HepG2 (cell line): ENCODE data around the gene PIK3CD. TPM values are rescaled to one million over a fixed set of nuclear protein-coding genes. Genes with fewer than 3 reads are reported as not detected.

Experiments
- ATAC-seq: fragments of 200-7000 bp; cut with Tn5 transposase; 3 replicates; pipeline ENCODE4 v1.9.1; 2020; ENCODE audit warnings: mild to moderate bottlenecking, moderate library complexity
- BruUV-seq: library from RNA; stranded (reverse); fragments of 400-500 nt; replicated peaks from 2 replicates; lab custom pipeline; 2021; lab: Mats Ljungman, UMichigan
- CTCF ChIA-PET: fragments of 300-600 bp; formaldehyde crosslinking; extraction: SDS; loops from one replicate; lab custom pipeline; 2021; ENCODE audit warnings: low total read pairs, inconsistent platforms, low intra/inter-chr PET ratio; lab: Yijun Ruan, JAX
- POLR2A ChIA-PET: fragments of 350-600 bp; sonication (Branson Sonifier 250); formaldehyde crosslinking; loops from one replicate; lab custom pipeline; 2020; ENCODE audit warnings: antibody characterized with exemption, inconsistent platforms; lab: Yijun Ruan, JAX
- DNase-seq: peaks from one replicate; pipeline ENCODE4 v3.0.0-alpha.2; 2015; ENCODE audit warnings: low spot score
- FAIRE-seq: peaks from 3 replicates; lab custom pipeline; 2011; peaks lifted over from hg19 to GRCh38; lab: Jason Lieb, UNC
- H2AFZ ChIP-seq: one replicate; pipeline ENCODE4 v1.6.1; 2011; ENCODE audit warnings: low read length, inconsistent platforms
- H3K27ac ChIP-seq: fragments of 300-600 bp; 3 replicates; pipeline ENCODE4 v1.8.0; 2011; ENCODE audit warnings: mixed run types, mild to moderate bottlenecking, mixed read lengths, low read length, inconsistent platforms; ENCODE audit not compliant: insufficient read depth; ENCODE audit errors: extremely low read length
- H3K27me3 ChIP-seq, 2 experiments: fragments of 200-600 bp in 1 of 2; 2 replicates in 1 of 2; 3 replicates in 1 of 2; pipeline versions ENCODE4 v1.6.0 to v1.8.0; 2011; ENCODE audit warnings: low read length in 2 of 2, mild to moderate bottlenecking in 2 of 2, moderate library complexity in 2 of 2, inconsistent platforms in 1 of 2; ENCODE audit not compliant: insufficient read depth in 2 of 2, control insufficient read depth in 1 of 2
- H3K36me3 ChIP-seq, 2 experiments: fragments of 200-600 bp in 1 of 2; replicated peaks in 1 of 2; 2 replicates in 1 of 2; 3 replicates in 1 of 2; pipeline versions ENCODE4 v1.5.1 to v1.8.0; 2011; ENCODE audit warnings: low read length in 2 of 2, inconsistent platforms in 1 of 2; ENCODE audit not compliant: insufficient read depth in 2 of 2, control insufficient read depth in 1 of 2
- H3K4me1 ChIP-seq: 2 replicates; pipeline ENCODE4 v1.5.1; 2012; ENCODE audit warnings: low read length, inconsistent platforms; ENCODE audit not compliant: insufficient read depth
- H3K4me2 ChIP-seq: 2 replicates; pipeline ENCODE4 v1.6.0; 2011; ENCODE audit warnings: low read depth, low read length, inconsistent platforms
- H3K4me3 ChIP-seq, 3 experiments: fragments of 200-600 bp in 1 of 3; sonication (generic), shearing (Covaris generic) in 1 of 3; replicated peaks in 1 of 3; 2 replicates each; pipeline ENCODE4 v1.5.1; 2011 to 2016; ENCODE audit warnings: low read length in 3 of 3, inconsistent platforms in 2 of 3, low read depth in 2 of 3, mild to moderate bottlenecking in 2 of 3, control low read depth in 1 of 3, mixed read lengths in 1 of 3; ENCODE audit not compliant: insufficient read depth in 1 of 3
- H3K79me2 ChIP-seq: one replicate; pipeline ENCODE4 v1.6.1; 2011; ENCODE audit warnings: low read length, inconsistent platforms; ENCODE audit not compliant: insufficient read depth
- H3K9ac ChIP-seq: 2 replicates; pipeline ENCODE4 v1.6.0; 2011; ENCODE audit warnings: mild to moderate bottlenecking, low read depth, low read length, inconsistent platforms; ENCODE audit not compliant: insufficient read depth
- H3K9me3 ChIP-seq: 2 replicates; pipeline ENCODE4 v1.5.1; 2012; ENCODE audit warnings: mild to moderate bottlenecking, low read length
- H4K20me1 ChIP-seq: 2 replicates; pipeline ENCODE4 v1.6.0; 2011; ENCODE audit warnings: inconsistent platforms, mild to moderate bottlenecking, low read length, moderate library complexity; ENCODE audit not compliant: insufficient read depth
- ARID5B ChIP-seq: IDR thresholded peaks from 2 replicates; pipeline ENCODE4 v1.4.0; 2020; ENCODE audit warnings: mild to moderate bottlenecking, missing genetic modification reagents
- CC2D1A ChIP-seq: sonication (generic); formaldehyde crosslinking; IDR thresholded peaks from 2 replicates; pipeline ENCODE4 v1.8.1; 2023; ENCODE audit warnings: mild to moderate bottlenecking, missing genetic modification reagents
- CREB1 ChIP-seq, 2 experiments: fragments of 450-650 bp in 1 of 2; IDR thresholded peaks; 2 replicates each; pipeline ENCODE4 v1.6.1; 2016 to 2017; ENCODE audit warnings: control low read depth in 1 of 2, mild to moderate bottlenecking in 1 of 2, missing compliant biosample characterization in 1 of 2, missing genetic modification characterization in 1 of 2
- DMAP1 ChIP-seq: IDR thresholded peaks from 2 replicates; pipeline ENCODE4 v1.6.1; 2016
- GATA4 ChIP-seq: sonication (generic); IDR thresholded peaks from 2 replicates; pipeline ENCODE4 v1.6.1; 2016; ENCODE audit warnings: antibody characterized with exemption, low read depth, borderline replicate concordance
- GPN1 ChIP-seq: sonication (generic); formaldehyde crosslinking; IDR thresholded peaks from 2 replicates; pipeline ENCODE4 v1.5.1; 2020; ENCODE audit warnings: missing genetic modification reagents, borderline replicate concordance
- GTF3A ChIP-seq: sonication (generic); formaldehyde crosslinking; conservative IDR thresholded peaks from 2 replicates; pipeline ENCODE4 v1.4.0; 2020; ENCODE audit warnings: mild to moderate bottlenecking, missing genetic modification reagents
- PRPF4 ChIP-seq: fragments of 200-400 bp; formaldehyde crosslinking; IDR thresholded peaks from 2 replicates; pipeline ENCODE4 v1.6.1; 2016; ENCODE audit warnings: low read length, low read depth; ENCODE audit not compliant: poor library complexity, severe bottlenecking
- SCMH1 ChIP-seq: sonication (generic); formaldehyde crosslinking; IDR thresholded peaks from 2 replicates; pipeline ENCODE4 v1.9.0; 2021; ENCODE audit warnings: missing genetic modification reagents, mild to moderate bottlenecking, borderline replicate concordance
- XRCC5 ChIP-seq: fragments of 200-400 bp; formaldehyde crosslinking; optimal IDR thresholded peaks from 2 replicates; pipeline ENCODE3; 2017; ENCODE audit warnings: mild to moderate bottlenecking, low read length
- ZBTB25 ChIP-seq: IDR thresholded peaks from 2 replicates; pipeline ENCODE4 v1.6.1; 2018; ENCODE audit warnings: missing genetic modification reagents
- ZMYM3 ChIP-seq: sonication (generic); formaldehyde crosslinking; IDR thresholded peaks from 2 replicates; pipeline ENCODE4 v1.5.1; 2020; ENCODE audit warnings: mild to moderate bottlenecking, missing genetic modification reagents
- ZNF672 ChIP-seq: sonication (generic); formaldehyde crosslinking; IDR thresholded peaks from 2 replicates; pipeline ENCODE4 v1.8.1; 2022; ENCODE audit warnings: missing genetic modification reagents
- WGBS: methylation state at CpG from one replicate; pipeline ENCODE4 v1.1.6; 2017; ENCODE audit warnings: low lambda C conversion rate; 5-methylcytosine and 5-hydroxymethylcytosine counted together
- in situ Hi-C: cut with HindIII; loops from 2 replicates; pipeline ENCODE4 v1.10.0; 2017; ENCODE audit warnings: low pct_unique_long_range_greater_than_20kb; ENCODE audit not compliant: extremely low pct_ligation_motif_present
- intact Hi-C: fragments of 100-400 bp; cut with micrococcal nuclease; formaldehyde crosslinking; loops from one replicate; pipeline ENCODE4 v1.10.0; 2022; ENCODE audit not compliant: unreplicated experiment
- polyA plus RNA-seq, 8 experiments: library from polyadenylated mRNA; depleted of rRNA in 3 of 8; stranded (reverse) in 7 of 8; unstranded in 1 of 8; fragments of >200 nt; fragmentation: Illumina TruSeq in 4 of 8; extraction: Trizol in 4 of 8; gene quantifications; 2 replicates each; pipeline versions ENCODE4 v1.2.1 to v1.2.3, GENCODE V29; 2011 to 2016; ENCODE audit warnings: low read depth in 4 of 8, missing spikeins in 1 of 8, mixed read lengths in 1 of 8; ENCODE audit not compliant: insufficient read depth in 1 of 8
- total RNA-seq, 5 experiments: library from RNA; depleted of rRNA; stranded (reverse); fragments of >200 nt; fragmentation: Illumina TruSeq; extraction: Trizol; gene quantifications; 2 replicates each; pipeline ENCODE4 v1.2.3, GENCODE V29; 2016; ENCODE audit warnings: low read depth in 1 of 5
- TF ChIP-seq, protein P1 (sequence below): sonication (generic); formaldehyde crosslinking; IDR thresholded peaks from 2 replicates; pipeline ENCODE4 v1.4.0; 2020; ENCODE audit warnings: missing genetic modification reagents

Gene PIK3CD
- total and polyA plus RNA-seq, 2 of the 13 experiments (the other 11 are each of a cell fraction or from before 2014, with no cell fraction given) = 7.1 to 10.0 TPM

DNA sequence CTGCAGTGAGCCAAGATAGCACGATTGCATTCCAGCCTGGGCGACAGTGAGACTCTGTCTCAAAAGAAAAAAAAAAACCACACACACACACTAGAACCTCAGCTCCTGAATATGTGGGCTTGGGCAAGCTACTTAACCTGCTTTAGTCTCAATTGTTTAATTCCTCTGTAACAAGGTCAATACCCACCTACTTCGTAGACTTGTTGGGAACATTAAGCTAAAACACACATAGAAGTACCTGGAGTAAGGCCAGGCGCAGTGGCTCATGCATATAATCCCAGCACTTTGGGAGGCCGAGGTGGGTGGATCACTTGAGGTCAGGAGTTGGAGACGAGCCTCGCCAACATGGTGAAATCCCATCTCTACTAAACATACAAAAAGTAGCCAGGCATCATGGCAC is 95.1 kb downstream of the PIK3CD start:
- CTCF ChIA-PET = no interaction called here
- TF ChIP-seq DMAP1 (no peak), ZMYM3 (CRISPR knock-in tag) (no peak), ZNF672 (CRISPR knock-in tag) (no peak), SCMH1 (no peak), XRCC5 (no peak), ARID5B (CRISPR knock-in tag) (no peak), ZBTB25 (CRISPR knock-in tag) (no peak), CREB1 (IDR thresholded peaks at IDR 0.05) (no peak), CREB1 (CRISPR knock-in tag; IDR thresholded peaks at IDR 0.05) (no peak), GPN1 (no peak), CC2D1A (CRISPR knock-in tag) (no peak), PRPF4 (no peak), GATA4 (no peak), GTF3A (CRISPR knock-in tag) (no peak)
- TF ChIP-seq, protein P1, sequence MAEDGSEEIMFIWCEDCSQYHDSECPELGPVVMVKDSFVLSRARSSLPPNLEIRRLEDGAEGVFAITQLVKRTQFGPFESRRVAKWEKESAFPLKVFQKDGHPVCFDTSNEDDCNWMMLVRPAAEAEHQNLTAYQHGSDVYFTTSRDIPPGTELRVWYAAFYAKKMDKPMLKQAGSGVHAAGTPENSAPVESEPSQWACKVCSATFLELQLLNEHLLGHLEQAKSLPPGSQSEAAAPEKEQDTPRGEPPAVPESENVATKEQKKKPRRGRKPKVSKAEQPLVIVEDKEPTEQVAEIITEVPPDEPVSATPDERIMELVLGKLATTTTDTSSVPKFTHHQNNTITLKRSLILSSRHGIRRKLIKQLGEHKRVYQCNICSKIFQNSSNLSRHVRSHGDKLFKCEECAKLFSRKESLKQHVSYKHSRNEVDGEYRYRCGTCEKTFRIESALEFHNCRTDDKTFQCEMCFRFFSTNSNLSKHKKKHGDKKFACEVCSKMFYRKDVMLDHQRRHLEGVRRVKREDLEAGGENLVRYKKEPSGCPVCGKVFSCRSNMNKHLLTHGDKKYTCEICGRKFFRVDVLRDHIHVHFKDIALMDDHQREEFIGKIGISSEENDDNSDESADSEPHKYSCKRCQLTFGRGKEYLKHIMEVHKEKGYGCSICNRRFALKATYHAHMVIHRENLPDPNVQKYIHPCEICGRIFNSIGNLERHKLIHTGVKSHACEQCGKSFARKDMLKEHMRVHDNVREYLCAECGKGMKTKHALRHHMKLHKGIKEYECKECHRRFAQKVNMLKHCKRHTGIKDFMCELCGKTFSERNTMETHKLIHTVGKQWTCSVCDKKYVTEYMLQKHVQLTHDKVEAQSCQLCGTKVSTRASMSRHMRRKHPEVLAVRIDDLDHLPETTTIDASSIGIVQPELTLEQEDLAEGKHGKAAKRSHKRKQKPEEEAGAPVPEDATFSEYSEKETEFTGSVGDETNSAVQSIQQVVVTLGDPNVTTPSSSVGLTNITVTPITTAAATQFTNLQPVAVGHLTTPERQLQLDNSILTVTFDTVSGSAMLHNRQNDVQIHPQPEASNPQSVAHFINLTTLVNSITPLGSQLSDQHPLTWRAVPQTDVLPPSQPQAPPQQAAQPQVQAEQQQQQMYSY (CRISPR knock-in tag) = no peak
- TF ChIP-seq, all 625 proteins: peak for 0

More for the DNA sequence above, 95.1 kb downstream of the PIK3CD start:
- no peak overlapping the region for H3K27ac ChIP-seq
- 100% methylated on average over 7 of the region's 7 CpGs for WGBS
- intact Hi-C loops (no loop called here), in situ Hi-C loops (no loop called here)
- H3K27me3 ChIP-seq = no peaks in the 10 kb centered on the region
- H3K36me3 ChIP-seq = peaks cover 27 to 67% of the 10 kb centered on the region in 2 experiments
- no peak for ATAC-seq
- H3K4me1 ChIP-seq = no peaks in the 10 kb centered on the region
- no peaks in the 10 kb centered on the region for H3K79me2 ChIP-seq
- FAIRE-seq = no peak
- H3K4me2 ChIP-seq = no peak overlapping the region
- no TSS peak for BruUV-seq
- H3K9ac ChIP-seq = no peak overlapping the region
- H3K4me3 ChIP-seq = no peak overlapping the region
- no peak overlapping the region for H2AFZ ChIP-seq
- H3K9me3 ChIP-seq = no peaks in the 10 kb centered on the region
- POLR2A ChIA-PET = no interaction called here
- no peak for DNase-seq
- H4K20me1 ChIP-seq = no peaks in the 10 kb centered on the region
